PC-3 (cell line): ENCODE measurements around the gene CELF2. TPM values are rescaled to one million over a fixed set of nuclear protein-coding genes. Genes with fewer than 3 reads are reported as not detected.

ENCODE experiments used
- ATAC-seq: fragments of 200-7000 bp; cut with Tn5 transposase; 2 replicates; pipeline ENCODE4 v1.9.1; 2020; ENCODE audit warnings: mild to moderate bottlenecking, moderate library complexity
- BruUV-seq: library from RNA; stranded (reverse); fragments of 400-500 nt; replicated peaks from 2 replicates; lab custom pipeline; 2021; lab: Mats Ljungman, UMichigan
- CTCF ChIA-PET: fragments of 300-600 bp; sonication (Branson Sonifier 250); formaldehyde crosslinking; loops from one replicate; lab custom pipeline; 2022; ENCODE audit warnings: antibody characterized with exemption; lab: Charles Lee
- POLR2A ChIA-PET: fragments of 300-600 bp; sonication (Branson Sonifier 250); formaldehyde crosslinking; loops from one replicate; lab custom pipeline; 2022; ENCODE audit warnings: antibody characterized with exemption; ENCODE audit not compliant: unreplicated experiment; lab: Charles Lee
- DNase-seq: peaks from one replicate; pipeline ENCODE4 v3.0.0-alpha.2; 2015
- H2AFZ ChIP-seq: fragments of 300-600 bp; sonication (generic); 2 replicates; pipeline ENCODE4 v1.6.0; 2016; ENCODE audit warnings: antibody characterized with exemption, low read length
- H3F3A ChIP-seq: fragments of 300-600 bp; sonication (generic); one replicate; pipeline ENCODE4 v1.6.0; 2017; ENCODE audit warnings: antibody characterized with exemption, low read length, control low read depth, mild to moderate bottlenecking; ENCODE audit not compliant: unreplicated experiment
- H3K27ac ChIP-seq: fragments of 300-600 bp; sonication (generic); 2 replicates; pipeline ENCODE4 v1.5.1; 2016; ENCODE audit warnings: mild to moderate bottlenecking, low read length
- H3K27me3 ChIP-seq: fragments of 300-600 bp; sonication (generic); 2 replicates; pipeline ENCODE4 v1.6.1; 2016; ENCODE audit warnings: low read length, mixed read lengths
- H3K36me3 ChIP-seq: fragments of 300-600 bp; sonication (generic); 2 replicates; pipeline ENCODE4 v1.6.1; 2016; ENCODE audit warnings: low read depth, mixed run types, low read length, mixed read lengths
- H3K4me1 ChIP-seq: fragments of 300-600 bp; sonication (generic); 2 replicates; pipeline ENCODE4 v1.5.1; 2016; ENCODE audit warnings: low read length; ENCODE audit not compliant: insufficient read depth
- H3K4me2 ChIP-seq: fragments of 300-600 bp; sonication (generic); 2 replicates; pipeline ENCODE4 v1.6.0; 2016; ENCODE audit warnings: low read length
- H3K4me3 ChIP-seq: fragments of 300-600 bp; sonication (generic); 2 replicates; pipeline ENCODE4 v1.5.1; 2016; ENCODE audit warnings: mild to moderate bottlenecking, low read length, mixed read lengths
- H3K79me2 ChIP-seq: fragments of 300-600 bp; sonication (generic); 2 replicates; pipeline ENCODE4 v1.6.1; 2017; ENCODE audit warnings: low read length, mixed read lengths
- H3K9ac ChIP-seq: fragments of 300-600 bp; sonication (generic); 2 replicates; pipeline ENCODE4 v1.6.0; 2016; ENCODE audit warnings: mild to moderate bottlenecking, low read length
- H3K9me2 ChIP-seq: fragments of 300-600 bp; sonication (generic); replicated peaks from 2 replicates; pipeline ENCODE4 v1.6.1; 2016; ENCODE audit warnings: mixed run types, low read length, mixed read lengths
- H3K9me3 ChIP-seq: fragments of 300-600 bp; sonication (generic); 2 replicates; pipeline ENCODE4 v1.6.1; 2016; ENCODE audit warnings: low read length, mixed read lengths
- H4K20me1 ChIP-seq: fragments of 300-600 bp; sonication (generic); 2 replicates; pipeline ENCODE4 v1.6.1; 2016; ENCODE audit warnings: low read length, mixed read lengths
- CTCF ChIP-seq: fragments of 300-600 bp; sonication (generic); conservative IDR thresholded peaks from 2 replicates; pipeline ENCODE4 v1.5.1; 2017; ENCODE audit warnings: antibody characterized with exemption, low read depth, mild to moderate bottlenecking, low read length
- EZH2 ChIP-seq: fragments of 300-600 bp; sonication (generic); IDR thresholded peaks from one replicate; pipeline ENCODE4 v1.6.1; 2017; ENCODE audit warnings: antibody characterized with exemption, mild to moderate bottlenecking, low read length; ENCODE audit not compliant: unreplicated experiment
- EZH2phosphoT487 ChIP-seq: fragments of 300-600 bp; sonication (generic); IDR thresholded peaks from 2 replicates; pipeline ENCODE4 v1.6.1; 2018; ENCODE audit warnings: mild to moderate bottlenecking, antibody characterized with exemption, low read length, borderline replicate concordance
- intact Hi-C: fragments of 100-400 bp; cut with micrococcal nuclease; formaldehyde crosslinking; loops from 2 replicates; pipeline ENCODE4 v1.9.0; 2023
- total RNA-seq: library from RNA; depleted of rRNA; stranded (reverse); fragments of >200 nt; gene quantifications from 2 replicates; pipeline ENCODE4 v1.2.3, GENCODE V29; 2014

CELF2 gene
- total RNA-seq, 1 experiment from 2014 or later: not detected

GRCh38 chr10:11173042-11173441, 155.4 kb downstream of the CELF2 start:
- BruUV-seq: no TSS peak
- Histone ChIP-seq H3K4me1 (no peaks in the 10 kb centered on the region), H3K9ac (no peak overlapping the region), H3K9me2 (no peaks in the 10 kb centered on the region), H3K9me3 (no peaks in the 10 kb centered on the region), H3K27ac (no peak overlapping the region), H3K27me3 (peaks cover 34% of the 10 kb centered on the region), H2AFZ (no peak overlapping the region), H3K36me3 (no peaks in the 10 kb centered on the region), H3F3A (no peaks in the 10 kb centered on the region), H3K4me3 (no peak overlapping the region), H3K4me2 (no peak overlapping the region), H4K20me1 (no peaks in the 10 kb centered on the region), H3K79me2 (no peaks in the 10 kb centered on the region)
- DNase-seq (no peak), ATAC-seq (no peak)
- CTCF ChIA-PET: no interaction called here
- POLR2A ChIA-PET: no interaction called here
- intact Hi-C loops: no loop called here
- TF ChIP-seq CTCF (no peak), EZH2 (no peak), EZH2phosphoT487 (no peak)

GRCh38 chr10:11175823-11176243, 158.2 kb downstream of the CELF2 start:
- no peak for ATAC-seq
- Histone ChIP-seq H3K27me3 (peaks cover 34% of the 10 kb centered on the region), H3K36me3 (no peaks in the 10 kb centered on the region), H3K9ac (no peak overlapping the region), H3K4me1 (no peaks in the 10 kb centered on the region), H3K79me2 (no peaks in the 10 kb centered on the region), H3F3A (no peaks in the 10 kb centered on the region), H3K4me3 (no peak overlapping the region), H4K20me1 (no peaks in the 10 kb centered on the region), H3K4me2 (no peak overlapping the region), H3K27ac (no peak overlapping the region), H2AFZ (no peak overlapping the region), H3K9me3 (no peaks in the 10 kb centered on the region), H3K9me2 (no peaks in the 10 kb centered on the region)
- ChIA-PET POLR2A (no interaction called here), CTCF (no interaction called here)
- intact Hi-C loops: no loop called here
- TF ChIP-seq CTCF (no peak), EZH2 (no peak), EZH2phosphoT487 (no peak)
- BruUV-seq: no TSS peak
- no peak for DNase-seq

- TF ChIP-seq CTCF (no peak), EZH2phosphoT487 (no peak), EZH2 (no peak)
- Histone ChIP-seq H3F3A (no peaks in the 10 kb centered on the region), H3K27me3 (peaks cover 26% of the 10 kb centered on the region), H3K9me3 (no peaks in the 10 kb centered on the region), H4K20me1 (no peaks in the 10 kb centered on the region), H3K79me2 (no peaks in the 10 kb centered on the region), H3K4me3 (no peak overlapping the region), H2AFZ (no peak overlapping the region), H3K4me1 (no peaks in the 10 kb centered on the region), H3K9me2 (no peaks in the 10 kb centered on the region), H3K27ac (no peak overlapping the region), H3K36me3 (no peaks in the 10 kb centered on the region), H3K4me2 (no peak overlapping the region), H3K9ac (no peak overlapping the region)
- no peak for ATAC-seq
- ChIA-PET POLR2A (no interaction called here), CTCF (no interaction called here)
- DNase-seq: no peak
- BruUV-seq: no TSS peak
- intact Hi-C loops: no loop called here
Measured at GRCh38 chr10:11176746-11177145, 159.1 kb downstream of the CELF2 start.
